NCI-H128 (cell line): Measurements from ENCODE around the gene PPP5C.
"Not testable (repeated sequence)": the region's sequence is repeated elsewhere in the genome, so short reads cannot be mapped to it uniquely, and the experiment has no call there.

ENCODE experiments used
- DNase-seq: peaks from one replicate; lab custom pipeline; 2025; ENCODE audit not compliant: unreplicated experiment; lab: John Stamatoyannopoulos, UW

Gene PPP5C

GRCh38 chr19:46346821-46347571 is at the start of gene PPP5C:
Gene PPP5C (plus strand): TSS chr19:46347087. CDS start chr19:46347097, 10 bp downstream.
- peak; percentile 88 for DNase-seq

GRCh38 chr19:46297700-46298478 is 49.0 kb upstream of the PPP5C start:
- DNase-seq: no peak

- no peak for DNase-seq
Observed at GRCh38 chr19:46298479-46299003, 48.3 kb upstream of the PPP5C start.

GRCh38 chr19:46299004-46299509 is 47.8 kb upstream of the PPP5C start:
- peak; percentile 96 for DNase-seq

GRCh38 chr19:46299695-46300094 is 47.2 kb upstream of the PPP5C start:
- DNase-seq: no peak

- no peak for DNase-seq
Observed at GRCh38 chr19:46303322-46303690, 43.6 kb upstream of the PPP5C start.

- no peak for DNase-seq
Observed at GRCh38 chr19:46303691-46304397, 43.0 kb upstream of the PPP5C start.

- no peak for DNase-seq
Observed at GRCh38 chr19:46306501-46306900, 40.4 kb upstream of the PPP5C start.

GRCh38 chr19:46308510-46308909 is 38.4 kb upstream of the PPP5C start:
- DNase-seq: no peak

- no peak for DNase-seq
Observed at GRCh38 chr19:46309056-46309455, 37.8 kb upstream of the PPP5C start.

- DNase-seq: no peak
Observed at GRCh38 chr19:46311444-46311843, 35.4 kb upstream of the PPP5C start.

- DNase-seq: not testable (repeated sequence)
Observed at GRCh38 chr19:46313540-46314469, 33.1 kb upstream of the PPP5C start.

- DNase-seq: no peak
Observed at GRCh38 chr19:46317339-46317738, 29.5 kb upstream of the PPP5C start.

GRCh38 chr19:46319613-46320012 is 27.3 kb upstream of the PPP5C start:
- DNase-seq: no peak

- DNase-seq: no peak
Observed at GRCh38 chr19:46320559-46320958, 26.3 kb upstream of the PPP5C start.

GRCh38 chr19:46321653-46322052 is 25.2 kb upstream of the PPP5C start:
- DNase-seq: no peak

GRCh38 chr19:46323227-46323626 is 23.7 kb upstream of the PPP5C start:
- not testable (repeated sequence) for DNase-seq

GRCh38 chr19:46324277-46324676 is 22.6 kb upstream of the PPP5C start:
- no peak for DNase-seq

GRCh38 chr19:46326608-46327007 is 20.3 kb upstream of the PPP5C start:
- no peak for DNase-seq

GRCh38 chr19:46328079-46328478 is 18.8 kb upstream of the PPP5C start:
- no peak for DNase-seq
